Cardiac muscle cell (in vitro differentiated cells and primary cell): ENCODE results near the gene ZFPM1. TPM values are rescaled to one million over a fixed set of nuclear protein-coding genes. Genes with fewer than 3 reads are reported as not detected.

Experiments used
- DNase-seq, 2 donors: peaks; one replicate each; pipeline versions ENCODE4 v3.0.0 to v3.0.0-alpha.2; 2010 to 2017; ENCODE audit warnings: low read depth in 1 of 2, low spot score in 1 of 2
- H3K27ac ChIP-seq: fragments of 200-600 bp; sonication (generic); 2 replicates; pipeline ENCODE4 v1.5.1; 2016
- H3K27me3 ChIP-seq: fragments of 200-600 bp; sonication (generic); 2 replicates; pipeline ENCODE4 v1.6.0; 2016; ENCODE audit warnings: control low read depth
- H3K36me3 ChIP-seq: fragments of 200-600 bp; sonication (generic); 2 replicates; pipeline ENCODE4 v1.5.1; 2016; ENCODE audit warnings: control low read depth
- H3K4me1 ChIP-seq: fragments of 200-600 bp; sonication (generic); 2 replicates; pipeline ENCODE4 v1.8.1; 2017; ENCODE audit warnings: low read depth, mild to moderate bottlenecking, mixed run types
- H3K4me3 ChIP-seq: fragments of 200-600 bp; sonication (generic); 2 replicates; pipeline ENCODE4 v1.5.1; 2016; ENCODE audit warnings: mild to moderate bottlenecking
- H3K9me3 ChIP-seq: fragments of 200-600 bp; sonication (generic); 2 replicates; pipeline ENCODE4 v1.5.1; 2017; ENCODE audit warnings: low read depth, mild to moderate bottlenecking, control low read depth
- polyA plus RNA-seq: library from polyadenylated mRNA; unstranded; fragments of >200 nt; fragmentation: Nextera tagmentation; extraction: Ambion mirVana; gene quantifications from 2 replicates; pipeline ENCODE4 v1.2.1, GENCODE V29; 2016
- total RNA-seq: library from RNA; depleted of rRNA; stranded (reverse); fragments of >200 nt; gene quantifications from 2 replicates; pipeline ENCODE4 v1.2.3, GENCODE V29; 2016
- TF ChIP-seq, protein P1 (sequence below): IDR thresholded peaks from 2 replicates; pipeline ENCODE4 v1.5.1; 2012; ENCODE audit warnings: low read depth, mild to moderate bottlenecking, low read length

The ZFPM1 gene
- total and polyA plus RNA-seq, 2 experiments from 2014 or later = 7.6 to 9.4 TPM

- no peaks in the 10 kb centered on the region for H3K9me3 ChIP-seq
- H3K36me3 ChIP-seq = no peaks in the 10 kb centered on the region
- H3K27me3 ChIP-seq = no peaks in the 10 kb centered on the region
- H3K27ac ChIP-seq = no peak overlapping the region
- TF ChIP-seq, protein P1, sequence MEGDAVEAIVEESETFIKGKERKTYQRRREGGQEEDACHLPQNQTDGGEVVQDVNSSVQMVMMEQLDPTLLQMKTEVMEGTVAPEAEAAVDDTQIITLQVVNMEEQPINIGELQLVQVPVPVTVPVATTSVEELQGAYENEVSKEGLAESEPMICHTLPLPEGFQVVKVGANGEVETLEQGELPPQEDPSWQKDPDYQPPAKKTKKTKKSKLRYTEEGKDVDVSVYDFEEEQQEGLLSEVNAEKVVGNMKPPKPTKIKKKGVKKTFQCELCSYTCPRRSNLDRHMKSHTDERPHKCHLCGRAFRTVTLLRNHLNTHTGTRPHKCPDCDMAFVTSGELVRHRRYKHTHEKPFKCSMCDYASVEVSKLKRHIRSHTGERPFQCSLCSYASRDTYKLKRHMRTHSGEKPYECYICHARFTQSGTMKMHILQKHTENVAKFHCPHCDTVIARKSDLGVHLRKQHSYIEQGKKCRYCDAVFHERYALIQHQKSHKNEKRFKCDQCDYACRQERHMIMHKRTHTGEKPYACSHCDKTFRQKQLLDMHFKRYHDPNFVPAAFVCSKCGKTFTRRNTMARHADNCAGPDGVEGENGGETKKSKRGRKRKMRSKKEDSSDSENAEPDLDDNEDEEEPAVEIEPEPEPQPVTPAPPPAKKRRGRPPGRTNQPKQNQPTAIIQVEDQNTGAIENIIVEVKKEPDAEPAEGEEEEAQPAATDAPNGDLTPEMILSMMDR = peak; percentile 69
- H3K4me3 ChIP-seq = no peak overlapping the region
- no peaks in the 10 kb centered on the region for H3K4me1 ChIP-seq
- DNase-seq = peak; percentile 78 to 88
Observed at GRCh38 chr16:88558457-88559442, 105.7 kb downstream of the ZFPM1 start.

GRCh38 chr16:88560714-88561484 lies 107.8 kb downstream of the ZFPM1 start:
- Histone ChIP-seq H3K36me3 (no peaks in the 10 kb centered on the region), H3K9me3 (no peaks in the 10 kb centered on the region), H3K27ac (no peak overlapping the region), H3K4me3 (no peak overlapping the region), H3K27me3 (no peaks in the 10 kb centered on the region), H3K4me1 (no peaks in the 10 kb centered on the region)
- DNase-seq = peak; percentile 44 to 76
- TF ChIP-seq, protein P1 = no peak

DNA sequence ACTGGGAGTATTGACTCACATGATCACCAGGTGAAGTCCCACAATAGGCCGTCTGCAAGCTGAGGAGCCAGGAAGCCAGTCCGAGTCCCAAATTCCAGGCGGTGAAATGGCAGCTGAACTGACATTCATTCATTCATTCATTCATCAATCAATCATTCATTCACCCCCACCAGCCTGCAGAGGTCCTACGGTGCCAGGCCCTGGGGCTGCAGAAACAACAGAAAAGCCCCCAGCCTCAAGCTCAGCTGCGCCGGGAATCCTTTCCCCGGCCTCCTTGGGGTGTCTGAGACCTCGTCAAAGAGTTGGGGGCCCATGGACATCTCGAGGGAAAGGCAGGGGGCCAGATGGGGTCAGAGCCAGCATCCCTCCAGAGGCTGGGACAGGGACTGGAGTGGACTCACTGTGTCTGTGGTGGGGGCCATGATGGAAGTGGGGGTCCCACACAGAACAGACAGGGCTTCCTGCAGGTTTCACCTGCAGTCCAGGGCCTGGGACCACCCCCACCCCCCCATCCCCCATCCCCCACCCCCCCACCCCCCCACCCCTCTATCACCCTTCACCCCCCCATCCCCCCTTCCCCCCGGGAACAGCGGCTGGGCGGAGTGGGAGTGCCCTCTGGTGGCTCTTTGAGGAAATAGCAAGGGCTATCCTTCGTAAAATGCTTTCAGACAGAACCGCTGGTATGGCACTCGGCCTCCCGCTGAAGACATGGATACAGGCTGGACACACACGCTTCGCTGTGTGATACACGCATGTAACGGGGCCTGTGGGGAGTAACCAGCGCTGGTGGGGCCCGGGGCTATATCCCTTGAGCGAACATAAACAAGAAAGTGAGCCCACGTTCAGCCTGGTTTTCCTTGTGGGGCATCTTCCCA lies 108.6 kb downstream of the ZFPM1 start:
- H3K4me3 ChIP-seq = no peak overlapping the region
- H3K4me1 ChIP-seq = no peaks in the 10 kb centered on the region
- peak; percentile 59 to 65 for DNase-seq
- H3K36me3 ChIP-seq = no peaks in the 10 kb centered on the region
- H3K9me3 ChIP-seq = no peaks in the 10 kb centered on the region
- TF ChIP-seq, protein P1 = peak; percentile 69
- no peaks in the 10 kb centered on the region for H3K27me3 ChIP-seq
- no peak overlapping the region for H3K27ac ChIP-seq

GRCh38 chr16:88566158-88566557 lies 113.1 kb downstream of the ZFPM1 start:
- no peak overlapping the region for H3K4me3 ChIP-seq
- TF ChIP-seq, protein P1 = no peak
- peaks cover 3% of the 10 kb centered on the region for H3K4me1 ChIP-seq
- H3K36me3 ChIP-seq = no peaks in the 10 kb centered on the region
- H3K9me3 ChIP-seq = no peaks in the 10 kb centered on the region
- H3K27me3 ChIP-seq = no peaks in the 10 kb centered on the region
- peak in 1 of 2 donors; percentile 33 for DNase-seq
- H3K27ac ChIP-seq = no peak overlapping the region
